A549 (cell line): ENCODE results near the gene ANO8.
A peak's percentile ranks its signal among the peaks of the same experiment; 100 is the strongest.

Experiments
- BCL3 ChIP-seq: fragments of >200 bp; sonication (Bioruptor Twin); formaldehyde crosslinking; IDR thresholded peaks from 3 replicates; pipeline ENCODE4 v1.6.1; 2016
- CEBPB ChIP-seq, 2 experiments: fragments of >200 bp in 1 of 2; sonication (Bioruptor Twin) in 1 of 2; formaldehyde crosslinking in 1 of 2; IDR thresholded peaks; 2 replicates each; pipeline ENCODE4 v1.6.1; 2012 to 2016
- CHD2 ChIP-seq: fragments of 150-350 bp; IDR thresholded peaks from 2 replicates; pipeline ENCODE4 v1.6.1; 2014; ENCODE audit warnings: low read length; ENCODE audit not compliant: partially characterized antibody
- CTCF ChIP-seq: fragments of >200 bp; sonication (Bioruptor Twin); formaldehyde crosslinking; IDR thresholded peaks from 3 replicates; pipeline ENCODE4 v1.5.1; 2016
- HDAC2 ChIP-seq: fragments of 200-600 bp; sonication (generic); IDR thresholded peaks from 2 replicates; pipeline ENCODE4 v1.6.1; 2016
- JUN ChIP-seq, 2 experiments: fragments of >200 bp; sonication (Bioruptor Twin); formaldehyde crosslinking; IDR thresholded peaks; 2 replicates in 1 of 2; 3 replicates in 1 of 2; pipeline ENCODE4 v1.6.1; 2016 to 2017
- JUNB ChIP-seq: fragments of >200 bp; sonication (Bioruptor Twin); formaldehyde crosslinking; IDR thresholded peaks from 2 replicates; pipeline ENCODE4 v1.6.1; 2016
- MAFK ChIP-seq: fragments of 450-650 bp; IDR thresholded peaks from 2 replicates; pipeline ENCODE4 v1.6.1; 2014; ENCODE audit not compliant: partially characterized antibody
- PHF8 ChIP-seq: fragments of 200-600 bp; sonication (generic); IDR thresholded peaks from 2 replicates; pipeline ENCODE4 v1.6.1; 2016; ENCODE audit warnings: low read depth, mild to moderate bottlenecking, antibody characterized with exemption, moderate library complexity, borderline replicate concordance
- POLR2A ChIP-seq: IDR thresholded peaks from 2 replicates; pipeline ENCODE4 v1.6.1; 2012; ENCODE audit warnings: mild to moderate bottlenecking, low read length
- RCOR1 ChIP-seq: fragments of 150-350 bp; IDR thresholded peaks from 2 replicates; pipeline ENCODE4 v1.6.1; 2014; ENCODE audit warnings: antibody characterized with exemption, low read length, low read depth
- REST ChIP-seq: fragments of 200-600 bp; sonication (generic); IDR thresholded peaks from 2 replicates; pipeline ENCODE4 v1.6.1; 2016; ENCODE audit warnings: antibody characterized with exemption, mild to moderate bottlenecking, moderate library complexity
- TF ChIP-seq, protein P1 (sequence below): IDR thresholded peaks from 2 replicates; pipeline ENCODE4 v1.6.1; 2012

DNA sequence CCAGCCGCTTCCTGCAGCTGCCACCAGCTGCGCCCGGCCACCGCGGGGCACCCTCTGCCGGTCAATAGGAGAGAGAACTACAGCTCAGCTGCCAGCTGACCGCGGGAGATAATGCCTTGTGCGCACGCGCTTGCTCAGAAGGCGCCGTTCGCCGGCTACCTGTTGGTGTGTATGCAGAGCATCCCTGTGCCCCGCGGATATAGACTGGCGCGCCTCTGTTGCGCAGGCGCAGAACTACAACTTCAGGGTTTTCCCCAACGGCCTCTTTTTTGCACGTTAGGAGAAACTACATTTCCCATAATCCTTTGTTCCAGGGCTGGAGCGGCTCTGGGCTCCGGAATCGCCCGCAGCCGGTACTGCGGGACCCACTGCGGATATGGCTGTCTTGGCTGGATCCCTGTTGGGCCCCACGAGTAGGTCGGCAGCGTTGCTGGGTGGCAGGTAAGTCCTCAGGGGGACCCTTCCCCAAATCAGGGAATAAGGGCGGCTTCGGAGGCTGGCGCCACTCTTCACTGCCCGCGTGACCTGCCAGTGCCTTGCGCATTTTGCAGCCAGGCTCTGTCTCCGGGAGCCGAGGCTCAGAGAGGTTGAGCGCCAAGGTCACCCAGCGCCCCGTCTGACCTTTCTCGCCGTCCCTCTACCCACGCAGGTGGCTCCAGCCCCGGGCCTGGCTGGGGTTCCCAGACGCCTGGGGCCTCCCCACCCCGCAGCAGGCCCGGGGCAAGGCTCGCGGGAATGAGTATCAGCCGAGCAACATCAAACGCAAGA, 29.0 kb downstream of the ANO8 start, which contains the start of gene MRPL34:
- TF ChIP-seq JUNB (no peak), POLR2A (peak; percentile 50), CTCF (peak; percentile 68), PHF8 (no peak), JUN (IDR thresholded peaks at IDR 0.05) (peak in 1 of 2 experiments; percentile 81; a peak in 3 of 5 replicates), RCOR1 (no peak), MAFK (peak; percentile 44), CEBPB (IDR thresholded peaks at IDR 0.05) (no peak), REST (peak; percentile 39; the same call in 1 of the 2 replicates), HDAC2 (no peak), CHD2 (no peak), BCL3 (no peak; the same call in 2 of the 3 replicates)
- TF ChIP-seq, protein P1, sequence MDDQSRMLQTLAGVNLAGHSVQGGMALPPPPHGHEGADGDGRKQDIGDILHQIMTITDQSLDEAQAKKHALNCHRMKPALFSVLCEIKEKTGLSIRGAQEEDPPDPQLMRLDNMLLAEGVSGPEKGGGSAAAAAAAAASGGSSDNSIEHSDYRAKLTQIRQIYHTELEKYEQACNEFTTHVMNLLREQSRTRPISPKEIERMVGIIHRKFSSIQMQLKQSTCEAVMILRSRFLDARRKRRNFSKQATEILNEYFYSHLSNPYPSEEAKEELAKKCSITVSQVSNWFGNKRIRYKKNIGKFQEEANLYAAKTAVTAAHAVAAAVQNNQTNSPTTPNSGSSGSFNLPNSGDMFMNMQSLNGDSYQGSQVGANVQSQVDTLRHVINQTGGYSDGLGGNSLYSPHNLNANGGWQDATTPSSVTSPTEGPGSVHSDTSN: peak; percentile 91; the same call in 1 of the 2 replicates
